Immature natural killer cell (primary cell): ENCODE data around the gene SCD. TPM values are rescaled to one million over a fixed set of nuclear protein-coding genes. Genes with fewer than 3 reads are reported as not detected.
"Not testable (repeated sequence)": the region's sequence is repeated elsewhere in the genome, so short reads cannot be mapped to it uniquely, and the experiment has no call there.

Experiments used
- DNase-seq, 3 donors: peaks; one replicate each; pipeline ENCODE4 v3.0.0; 2022; ENCODE audit warnings: mixed read lengths in 1 of 3
- H3K27ac Mint-ChIP-seq, 6 donors: one replicate each; pipeline ENCODE4 v1.8.0; 2020; ENCODE audit warnings: mixed read lengths in 6 of 6, mild to moderate bottlenecking in 5 of 6, inconsistent platforms in 4 of 6, moderate library complexity in 3 of 6
- H3K27me3 Mint-ChIP-seq, 3 donors: one replicate each; pipeline ENCODE4 v1.8.0; 2020 to 2021; ENCODE audit warnings: low read depth in 3 of 3, mild to moderate bottlenecking in 3 of 3, mixed read lengths in 3 of 3, moderate library complexity in 3 of 3, inconsistent platforms in 1 of 3
- H3K36me3 Mint-ChIP-seq, 3 donors: one replicate each; pipeline ENCODE4 v1.8.0; 2020; ENCODE audit warnings: mixed read lengths in 3 of 3, inconsistent platforms in 2 of 3, mild to moderate bottlenecking in 2 of 3
- H3K4me1 Mint-ChIP-seq, 2 donors: one replicate each; pipeline ENCODE4 v1.8.0; 2020; ENCODE audit warnings: inconsistent platforms in 2 of 2, mild to moderate bottlenecking in 2 of 2, mixed read lengths in 2 of 2, moderate library complexity in 1 of 2
- H3K4me3 Mint-ChIP-seq, 5 donors: one replicate each; pipeline ENCODE4 v1.8.0; 2020; ENCODE audit warnings: mild to moderate bottlenecking in 5 of 5, mixed read lengths in 5 of 5, inconsistent platforms in 3 of 5, moderate library complexity in 3 of 5
- H3K9me3 Mint-ChIP-seq, 6 donors: one replicate each; pipeline ENCODE4 v1.8.0; 2020; ENCODE audit warnings: mild to moderate bottlenecking in 6 of 6, mixed read lengths in 6 of 6, inconsistent platforms in 4 of 6, moderate library complexity in 3 of 6
- polyA plus RNA-seq, 3 donors: library from polyadenylated mRNA; unstranded; fragments of 300-500 nt; fragmentation: Illumina TruSeq; gene quantifications; one replicate each; pipeline ENCODE4 v1.2.3, GENCODE V29; 2021

Gene SCD
- polyA plus RNA-seq, 3 donors from 2014 or later: 3.8 to 5.5 (median 4.5) TPM

DNA sequence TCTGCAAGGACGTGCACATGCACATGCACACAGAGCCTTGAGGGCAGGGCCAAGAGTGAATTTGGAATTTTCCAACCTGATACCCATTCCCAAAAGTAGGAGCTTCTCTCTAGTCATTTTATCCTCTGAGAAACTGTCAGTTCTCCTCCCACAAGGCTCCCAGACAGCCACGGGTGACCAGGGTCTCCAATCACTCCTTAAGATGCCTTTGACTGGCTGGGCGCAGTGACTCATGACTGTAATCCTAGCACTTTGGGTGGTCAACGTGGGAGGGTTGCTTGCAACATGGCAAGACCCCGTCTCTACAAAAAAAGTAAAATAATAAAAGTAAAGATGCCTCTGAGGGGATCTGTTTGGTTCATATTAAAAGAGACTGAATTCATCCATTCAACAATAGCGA lies 13.2 kb downstream of the SCD start:
- H3K27me3 Mint-ChIP-seq: peaks cover 0 to 2% (median 0%) of the 10 kb centered on the region in 3 donors
- no peak overlapping the region for H3K4me3 Mint-ChIP-seq
- no peaks in the 10 kb centered on the region for H3K9me3 Mint-ChIP-seq
- no peaks in the 10 kb centered on the region for H3K4me1 Mint-ChIP-seq
- no peak overlapping the region for H3K27ac Mint-ChIP-seq
- H3K36me3 Mint-ChIP-seq: peaks cover 28 to 52% (median 48%) of the 10 kb centered on the region in 3 donors
- DNase-seq: no peak

DNA sequence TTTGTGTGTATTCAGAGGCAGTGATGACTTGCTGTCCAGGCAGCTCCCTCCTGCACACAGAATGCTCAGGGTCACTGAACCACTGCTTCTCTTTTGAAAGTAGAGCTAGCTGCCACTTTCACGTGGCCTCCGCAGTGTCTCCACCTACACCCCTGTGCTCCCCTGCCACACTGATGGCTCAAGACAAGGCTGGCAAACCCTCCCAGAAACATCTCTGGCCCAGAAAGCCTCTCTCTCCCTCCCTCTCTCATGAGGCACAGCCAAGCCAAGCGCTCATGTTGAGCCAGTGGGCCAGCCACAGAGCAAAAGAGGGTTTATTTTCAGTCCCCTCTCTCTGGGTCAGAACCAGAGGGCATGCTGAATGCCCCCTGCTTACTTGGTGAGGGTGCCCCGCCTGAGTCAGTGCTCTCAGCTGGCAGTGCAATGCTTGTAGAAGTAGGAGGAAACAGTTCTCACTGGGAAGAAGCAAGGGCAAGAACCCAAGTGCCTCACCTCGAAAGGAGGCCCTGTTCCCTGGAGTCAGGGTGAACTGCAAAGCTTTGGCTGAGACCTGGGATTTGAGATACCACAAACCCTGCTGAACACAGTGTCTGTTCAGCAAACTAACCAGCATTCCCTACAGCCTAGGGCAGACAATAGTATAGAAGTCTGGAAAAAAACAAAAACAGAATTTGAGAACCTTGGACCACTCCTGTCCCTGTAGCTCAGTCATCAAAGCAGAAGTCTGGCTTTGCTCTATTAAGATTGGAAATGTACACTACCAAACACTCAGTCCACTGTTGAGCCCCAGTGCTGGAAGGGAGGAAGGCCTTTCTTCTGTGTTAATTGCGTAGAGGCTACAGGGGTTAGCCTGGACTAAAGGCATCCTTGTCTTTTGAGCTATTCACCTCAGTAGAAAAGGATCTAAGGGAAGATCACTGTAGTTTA lies 15.8 kb downstream of the SCD start:
- Mint-ChIP-seq H3K36me3 (peaks cover 22 to 32% (median 28%) of the 10 kb centered on the region in 3 donors), H3K27me3 (no peaks in the 10 kb centered on the region), H3K27ac (no peak overlapping the region), H3K9me3 (no peaks in the 10 kb centered on the region), H3K4me1 (peaks cover 0 to 6% of the 10 kb centered on the region in 2 donors), H3K4me3 (no peak overlapping the region)
- DNase-seq: no peak

- no peak for DNase-seq
- Mint-ChIP-seq H3K9me3 (no peaks in the 10 kb centered on the region), H3K4me1 (peaks cover under 1 to 6% of the 10 kb centered on the region in 2 donors), H3K27me3 (peaks cover 0 to under 1% (median 0%) of the 10 kb centered on the region in 3 donors), H3K36me3 (peaks cover 19 to 26% (median 24%) of the 10 kb centered on the region in 3 donors), H3K27ac (no peak overlapping the region), H3K4me3 (no peak overlapping the region)
These were observed 17.1 kb downstream of the SCD start for GRCh38 chr10:100364175-100364574.

DNA sequence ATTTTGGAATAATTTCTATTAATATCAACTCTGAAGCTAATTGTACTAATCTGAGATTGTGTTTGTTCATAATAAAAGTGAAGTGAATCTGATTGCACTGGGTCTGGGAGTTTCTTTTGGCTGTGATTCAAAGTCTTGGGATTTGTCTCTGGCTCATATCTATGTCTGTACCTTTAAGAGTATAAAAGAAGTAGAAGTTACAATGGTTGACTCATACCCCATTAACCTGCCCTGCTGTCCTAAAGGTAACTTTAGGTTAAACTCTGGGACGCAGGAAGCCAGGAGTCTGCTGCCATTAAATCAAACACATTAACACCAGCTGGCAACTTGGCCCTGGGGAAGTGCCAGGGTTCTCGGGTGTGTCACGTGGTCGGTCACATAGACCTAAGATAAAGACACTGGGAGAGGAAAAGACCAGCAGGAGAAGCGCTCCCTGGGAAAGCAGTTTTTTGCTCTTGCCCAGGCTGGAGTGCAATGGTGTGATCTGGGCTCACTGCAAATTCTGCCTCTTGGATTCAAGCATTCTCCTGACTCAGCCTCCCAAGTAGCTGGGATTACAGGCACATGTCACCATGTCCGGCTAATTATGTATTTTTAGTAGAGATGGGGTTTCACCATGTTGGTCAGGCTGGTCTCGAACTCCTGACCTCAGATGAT lies 17.8 kb downstream of the SCD start:
- peaks cover 16 to 19% (median 19%) of the 10 kb centered on the region in 3 donors for H3K36me3 Mint-ChIP-seq
- no peaks in the 10 kb centered on the region for H3K9me3 Mint-ChIP-seq
- no peak overlapping the region for H3K4me3 Mint-ChIP-seq
- H3K27me3 Mint-ChIP-seq: peaks cover 0 to 3% (median 0%) of the 10 kb centered on the region in 3 donors
- DNase-seq: no peak
- peaks cover 7 to 10% of the 10 kb centered on the region in 2 donors for H3K4me1 Mint-ChIP-seq
- no peak overlapping the region for H3K27ac Mint-ChIP-seq

DNA sequence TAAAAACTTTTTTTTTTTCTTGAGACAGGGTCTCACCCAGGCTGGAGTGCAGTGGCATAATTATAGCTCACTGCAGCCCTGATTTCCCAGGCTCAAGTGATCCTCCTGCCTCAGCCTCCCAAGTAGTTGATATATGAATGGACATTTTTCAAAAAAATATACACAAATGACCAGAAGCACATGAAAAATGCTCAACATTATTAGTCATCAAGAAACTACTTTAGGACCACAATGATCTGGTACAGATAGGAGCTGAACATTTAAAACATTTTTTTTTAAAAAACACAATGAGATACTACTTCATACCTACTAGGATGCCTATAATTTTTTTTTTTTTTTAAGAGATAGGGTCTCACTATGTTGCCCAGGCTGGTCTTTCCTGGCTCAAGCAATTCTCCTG lies 21.7 kb downstream of the SCD start:
- H3K27me3 Mint-ChIP-seq: peaks cover 0 to 11% (median 7%) of the 10 kb centered on the region in 3 donors
- no peak for DNase-seq
- no peak overlapping the region for H3K27ac Mint-ChIP-seq
- H3K4me1 Mint-ChIP-seq: peaks cover 25 to 28% of the 10 kb centered on the region in 2 donors
- H3K36me3 Mint-ChIP-seq: peaks cover 0 to 4% (median 0%) of the 10 kb centered on the region in 3 donors
- no peak overlapping the region for H3K4me3 Mint-ChIP-seq
- H3K9me3 Mint-ChIP-seq: no peaks in the 10 kb centered on the region

DNA sequence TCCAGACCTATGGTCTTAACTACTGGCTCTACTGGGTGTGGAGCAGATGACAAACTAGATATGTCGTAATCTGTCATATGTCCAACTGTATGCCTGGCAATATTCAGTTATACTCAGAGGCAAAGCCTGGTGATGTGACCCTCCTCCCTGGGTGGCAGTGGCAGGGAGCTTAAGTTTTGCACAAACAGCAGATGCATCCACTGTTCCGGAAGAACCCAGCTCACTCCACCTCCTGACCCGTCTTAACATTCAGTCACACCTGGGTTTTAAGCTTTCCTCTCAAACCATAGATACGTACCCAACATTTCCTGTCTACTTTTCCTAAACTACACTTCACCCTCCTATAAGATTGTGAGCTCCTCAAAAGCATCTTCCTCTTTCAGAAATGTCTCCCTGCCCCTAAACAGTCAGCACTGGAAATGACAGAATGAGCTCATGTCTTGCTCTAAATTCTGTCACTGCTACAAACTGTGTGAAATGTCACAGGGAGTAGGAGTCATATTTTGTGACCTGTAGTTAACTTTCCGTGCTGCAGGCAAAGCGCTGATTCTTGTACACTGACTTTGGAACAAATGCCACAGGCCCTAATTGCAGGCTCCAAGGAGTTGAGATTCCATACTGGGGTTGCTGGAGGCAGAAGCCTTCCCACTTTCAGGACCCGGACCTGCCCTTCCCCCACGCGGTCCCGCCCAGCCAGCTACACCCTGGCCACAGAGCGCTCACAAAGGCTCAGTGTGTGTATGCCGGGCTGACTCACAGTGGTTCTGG lies 23.9 kb downstream of the SCD start:
- H3K36me3 Mint-ChIP-seq: no peaks in the 10 kb centered on the region
- peaks cover 25 to 28% of the 10 kb centered on the region in 2 donors for H3K4me1 Mint-ChIP-seq
- H3K27me3 Mint-ChIP-seq: peaks cover 0 to 11% (median 7%) of the 10 kb centered on the region in 3 donors
- H3K27ac Mint-ChIP-seq: peak overlapping the region in 5 of 6 donors; percentile 89 to 97 (median 90)
- H3K9me3 Mint-ChIP-seq: no peaks in the 10 kb centered on the region
- DNase-seq: peak; percentile 56 to 66 (median 65)
- H3K4me3 Mint-ChIP-seq: peak overlapping the region; percentile 69 to 82 (median 80)

GRCh38 chr10:100371482-100372027 lies 24.5 kb downstream of the SCD start:
- H3K27me3 Mint-ChIP-seq: peaks cover 0 to 11% (median 7%) of the 10 kb centered on the region in 3 donors
- peaks cover 26 to 29% of the 10 kb centered on the region in 2 donors for H3K4me1 Mint-ChIP-seq
- no peak for DNase-seq
- H3K9me3 Mint-ChIP-seq: no peaks in the 10 kb centered on the region
- H3K27ac Mint-ChIP-seq: peak overlapping the region in 5 of 6 donors; percentile 89 to 97 (median 90)
- H3K4me3 Mint-ChIP-seq: peak overlapping the region; percentile 69 to 82 (median 80)
- H3K36me3 Mint-ChIP-seq: no peaks in the 10 kb centered on the region

DNA sequence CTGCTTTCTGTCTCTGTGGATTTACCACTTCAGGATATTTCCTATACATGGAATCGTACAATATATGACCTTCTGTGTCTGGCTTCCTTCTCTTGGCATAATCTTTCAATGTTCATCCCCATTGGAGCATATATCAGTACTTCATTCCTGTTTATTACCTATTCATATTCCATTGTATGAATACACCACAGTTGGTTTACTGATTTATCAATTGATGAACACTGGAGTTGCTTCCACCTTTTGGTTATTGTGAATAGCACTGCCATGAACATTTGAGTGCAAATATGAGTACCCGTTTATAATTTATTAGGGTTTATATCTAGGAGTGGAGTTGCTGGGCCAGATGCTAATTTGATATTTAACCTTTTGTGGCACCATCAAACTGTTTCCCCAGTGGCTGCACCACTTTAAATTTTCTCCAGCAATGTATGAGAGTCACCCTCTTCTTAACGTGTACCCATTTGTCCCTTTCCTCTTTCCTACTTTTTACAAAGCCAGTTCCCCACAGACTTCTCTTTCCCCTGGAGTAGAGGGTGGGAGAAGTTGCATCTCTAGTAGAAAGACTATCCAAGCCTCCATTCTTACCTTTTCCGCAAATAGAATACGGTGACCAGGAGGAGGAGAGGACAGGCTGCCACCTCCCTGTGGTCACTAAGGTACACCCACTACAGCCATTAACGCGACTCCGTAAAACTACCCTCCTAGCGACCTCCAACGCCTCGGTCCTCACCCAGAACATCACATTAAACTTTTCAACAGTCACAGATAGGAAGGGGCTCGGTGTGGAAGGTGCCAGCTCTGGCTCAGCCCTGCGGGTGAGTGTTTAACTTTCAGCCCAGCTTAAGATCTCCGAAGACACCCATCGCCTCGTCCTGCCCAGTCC lies 25.6 kb downstream of the SCD start:
- Mint-ChIP-seq H3K36me3 (no peaks in the 10 kb centered on the region), H3K27me3 (peaks cover 3 to 14% (median 9%) of the 10 kb centered on the region in 3 donors), H3K4me3 (no peak overlapping the region), H3K9me3 (no peaks in the 10 kb centered on the region), H3K27ac (no peak overlapping the region), H3K4me1 (peaks cover 30 to 35% of the 10 kb centered on the region in 2 donors)
- DNase-seq: no peak

DNA sequence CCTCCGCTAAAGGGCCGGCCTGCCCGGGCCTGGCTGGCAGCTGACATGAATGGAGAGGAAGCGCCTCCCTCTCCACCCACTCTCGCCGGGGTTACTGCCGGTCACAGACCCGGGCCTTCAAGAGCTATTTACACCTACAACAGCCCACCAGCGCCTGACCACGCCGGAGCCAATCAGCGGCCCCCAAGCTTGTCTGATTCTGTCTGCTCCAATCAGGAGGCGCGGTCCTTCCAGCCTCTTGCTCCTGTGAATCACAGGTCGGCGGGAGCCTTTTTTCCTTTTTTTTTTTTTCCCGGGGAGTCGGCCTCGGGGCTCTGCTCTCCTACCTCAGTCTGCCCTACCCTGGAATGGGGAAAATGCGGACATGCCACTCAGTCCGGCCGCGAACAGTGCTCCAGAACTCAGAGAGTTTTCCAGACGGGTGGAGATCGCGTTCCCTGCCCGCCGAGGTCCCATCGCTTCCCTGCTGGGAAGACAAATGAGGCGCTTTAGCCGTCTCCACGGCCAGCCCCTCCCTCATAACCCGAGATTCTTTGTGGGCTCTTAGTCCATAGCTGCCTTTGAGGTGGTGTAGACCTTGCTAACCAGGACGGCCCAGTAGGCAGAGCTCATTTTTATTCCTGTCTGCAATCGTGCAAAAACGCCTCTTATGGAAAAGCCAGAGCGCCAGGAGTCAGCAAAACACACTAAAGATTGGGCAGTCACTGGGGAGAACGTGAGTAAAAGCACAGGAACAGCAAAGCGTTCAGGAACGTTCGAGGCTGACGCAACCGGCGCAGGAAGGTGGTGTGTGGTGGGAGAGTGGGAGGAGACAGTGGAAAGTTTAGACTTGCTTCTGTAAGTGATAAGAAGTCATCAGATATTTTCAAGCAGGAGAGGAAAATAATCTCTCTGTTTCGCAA lies 26.5 kb downstream of the SCD start:
- Mint-ChIP-seq H3K4me3 (no peak overlapping the region), H3K27ac (no peak overlapping the region), H3K9me3 (no peaks in the 10 kb centered on the region), H3K4me1 (peaks cover 39 to 43% of the 10 kb centered on the region in 2 donors), H3K27me3 (peaks cover 9 to 19% (median 11%) of the 10 kb centered on the region in 3 donors), H3K36me3 (no peaks in the 10 kb centered on the region)
- DNase-seq: peak; percentile 86 to 88 (median 87)

GRCh38 chr10:100374200-100374655 lies 27.2 kb downstream of the SCD start:
- H3K9me3 Mint-ChIP-seq: no peaks in the 10 kb centered on the region
- H3K4me1 Mint-ChIP-seq: peaks cover 39 to 42% of the 10 kb centered on the region in 2 donors
- no peak overlapping the region for H3K4me3 Mint-ChIP-seq
- no peak overlapping the region for H3K27ac Mint-ChIP-seq
- no peaks in the 10 kb centered on the region for H3K36me3 Mint-ChIP-seq
- peaks cover 9 to 19% (median 11%) of the 10 kb centered on the region in 3 donors for H3K27me3 Mint-ChIP-seq
- DNase-seq: no peak

GRCh38 chr10:100374677-100375353 lies 27.8 kb downstream of the SCD start:
- not testable (repeated sequence) for H3K36me3 Mint-ChIP-seq, DNase-seq, H3K9me3 Mint-ChIP-seq, H3K27ac Mint-ChIP-seq
- peaks cover 35 to 37% of the 10 kb centered on the region in 2 donors for H3K4me1 Mint-ChIP-seq
- H3K27me3 Mint-ChIP-seq: peaks cover 9 to 16% (median 11%) of the 10 kb centered on the region in 3 donors
- H3K4me3 Mint-ChIP-seq: peak overlapping the region in 1 of 5 donors; percentile 2
